GM18505 (cell line): Measurements from ENCODE around the gene ZBP1.
A peak's percentile ranks its signal among the peaks of the same experiment; 100 is the strongest.

Experiments used
- ATAC-seq: cut with Tn5 transposase; IDR thresholded peaks from one replicate; pipeline ENCODE4 v1.9.1; 2021; ENCODE audit not compliant: unreplicated experiment
- POLR2A ChIP-seq: IDR thresholded peaks from 4 replicates; pipeline ENCODE4 v1.6.1; 2011; ENCODE audit warnings: borderline replicate concordance; ENCODE audit not compliant: insufficient read depth, insufficient read length; ENCODE audit errors: extremely low read depth

ZBP1 gene

DNA sequence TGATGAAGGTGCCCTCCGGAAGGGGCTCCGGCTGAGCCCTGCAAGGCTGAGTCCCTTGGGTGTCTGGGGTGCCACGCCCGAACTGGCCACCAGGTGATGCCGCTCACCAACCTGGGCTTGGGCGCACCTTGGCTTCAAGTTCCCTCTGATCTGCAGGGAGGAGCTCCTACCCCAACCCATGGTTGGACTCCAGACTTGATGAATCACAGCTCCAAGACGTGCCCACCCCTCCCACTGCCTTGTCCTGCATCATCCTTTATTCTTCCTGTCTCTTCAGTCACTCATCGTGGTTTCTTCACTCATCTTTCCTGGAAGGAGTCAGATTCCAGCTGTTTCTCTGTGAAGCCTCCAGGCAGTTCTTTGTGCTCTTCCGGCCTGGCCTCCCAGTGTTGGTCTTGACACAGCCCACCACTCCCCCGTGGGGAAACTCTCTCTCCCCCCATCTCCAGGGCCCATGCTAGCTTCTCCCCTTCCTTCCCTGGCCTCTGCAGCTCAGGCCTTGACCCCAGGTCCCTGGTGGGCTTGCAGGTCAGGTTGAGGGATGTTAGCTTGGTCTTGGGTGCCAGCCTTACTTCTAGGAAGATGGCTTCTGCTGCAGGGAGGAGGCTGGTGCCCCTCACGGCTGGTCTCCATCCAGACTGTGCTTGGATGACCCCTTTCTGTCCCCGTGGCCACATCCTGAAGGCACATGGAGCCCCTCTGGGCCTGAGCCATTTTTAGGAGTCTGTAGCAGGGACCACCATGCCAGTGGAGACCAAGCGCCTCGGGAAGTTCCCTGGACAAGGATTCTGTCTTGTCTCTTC, 2.6 kb upstream of the ZBP1 start:
- no peak for TF ChIP-seq POLR2A
- no peak for ATAC-seq

DNA sequence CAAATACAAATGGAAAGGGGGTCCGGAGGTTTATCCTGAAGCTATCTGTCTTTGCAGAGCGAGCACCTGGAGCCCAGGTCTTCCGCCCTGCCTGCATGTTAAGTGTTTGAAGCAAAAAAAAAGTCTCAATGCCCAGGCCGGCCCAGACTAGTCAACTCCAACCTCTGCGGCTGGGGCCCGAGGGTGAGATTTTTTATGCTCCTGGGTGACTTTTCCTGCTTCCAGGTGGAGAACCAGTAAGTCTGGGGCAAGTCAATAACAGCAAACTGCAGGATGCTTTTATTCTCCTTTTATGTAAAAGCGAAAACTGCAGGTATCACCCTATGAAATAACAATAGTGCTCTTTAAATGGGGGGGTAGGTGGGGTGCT, 2.0 kb upstream of the ZBP1 start:
- no peak for ATAC-seq

DNA sequence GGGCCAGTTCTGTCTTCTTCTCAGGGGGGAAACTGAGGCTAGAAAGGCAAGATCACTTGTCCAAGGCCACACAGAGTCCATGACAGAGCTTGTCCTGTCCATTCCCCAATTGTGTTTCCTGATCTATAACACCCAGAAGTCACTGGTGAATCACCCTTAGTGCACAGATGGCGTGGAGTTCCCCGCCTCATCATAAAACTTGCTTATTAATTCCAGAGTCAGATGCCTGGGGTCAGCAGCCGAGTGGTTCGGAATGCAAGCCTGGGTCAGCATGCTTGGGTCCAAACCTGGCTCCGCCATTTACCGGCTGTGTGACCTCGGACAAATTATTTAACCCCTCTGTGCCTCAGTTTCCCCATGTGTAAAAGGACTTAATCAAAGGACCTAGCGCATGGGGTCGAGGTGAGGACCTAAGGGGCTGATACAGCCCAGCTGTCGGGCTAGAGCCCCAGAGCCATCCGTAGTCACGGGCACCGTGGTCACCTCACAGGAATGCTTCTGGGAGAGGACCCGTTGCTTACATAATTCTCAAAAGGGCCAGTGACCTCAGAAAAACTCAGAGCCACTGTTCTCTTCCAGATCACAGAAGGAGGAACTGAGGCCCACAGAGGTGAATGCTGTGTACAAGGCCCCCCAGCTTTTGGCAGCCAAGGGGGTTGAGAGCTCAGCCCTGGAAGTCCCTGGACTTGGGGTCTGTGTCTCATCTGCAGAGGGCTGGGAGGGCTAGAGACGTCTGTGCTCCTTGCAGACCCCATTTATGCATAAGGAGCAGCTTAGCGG, 1.4 kb upstream of the ZBP1 start:
- no peak for ATAC-seq
- TF ChIP-seq POLR2A: no peak

More for the DNA sequence above, 2.0 kb upstream of the ZBP1 start:
- no peak for TF ChIP-seq POLR2A

DNA sequence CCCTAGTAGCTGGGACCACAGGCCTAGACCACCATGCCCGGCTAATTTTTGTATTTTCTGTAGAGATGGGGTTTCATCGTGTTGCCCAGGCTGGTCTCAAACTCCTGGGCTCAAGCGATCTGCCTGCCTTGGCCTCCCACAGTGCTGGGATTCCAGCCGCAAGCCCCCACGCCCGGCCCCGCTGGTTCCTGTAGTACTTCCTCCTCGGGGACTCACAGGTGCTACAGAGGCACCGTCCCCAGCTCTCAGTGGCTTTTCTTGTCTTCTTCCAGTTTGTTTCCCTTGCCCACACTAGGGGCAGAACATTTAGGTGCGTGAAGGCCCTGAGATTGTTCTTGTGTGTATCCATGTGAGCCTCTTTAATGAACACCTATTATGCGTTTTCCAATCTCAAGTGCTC, 773 bp upstream of the ZBP1 start:
- no peak for ATAC-seq

DNA sequence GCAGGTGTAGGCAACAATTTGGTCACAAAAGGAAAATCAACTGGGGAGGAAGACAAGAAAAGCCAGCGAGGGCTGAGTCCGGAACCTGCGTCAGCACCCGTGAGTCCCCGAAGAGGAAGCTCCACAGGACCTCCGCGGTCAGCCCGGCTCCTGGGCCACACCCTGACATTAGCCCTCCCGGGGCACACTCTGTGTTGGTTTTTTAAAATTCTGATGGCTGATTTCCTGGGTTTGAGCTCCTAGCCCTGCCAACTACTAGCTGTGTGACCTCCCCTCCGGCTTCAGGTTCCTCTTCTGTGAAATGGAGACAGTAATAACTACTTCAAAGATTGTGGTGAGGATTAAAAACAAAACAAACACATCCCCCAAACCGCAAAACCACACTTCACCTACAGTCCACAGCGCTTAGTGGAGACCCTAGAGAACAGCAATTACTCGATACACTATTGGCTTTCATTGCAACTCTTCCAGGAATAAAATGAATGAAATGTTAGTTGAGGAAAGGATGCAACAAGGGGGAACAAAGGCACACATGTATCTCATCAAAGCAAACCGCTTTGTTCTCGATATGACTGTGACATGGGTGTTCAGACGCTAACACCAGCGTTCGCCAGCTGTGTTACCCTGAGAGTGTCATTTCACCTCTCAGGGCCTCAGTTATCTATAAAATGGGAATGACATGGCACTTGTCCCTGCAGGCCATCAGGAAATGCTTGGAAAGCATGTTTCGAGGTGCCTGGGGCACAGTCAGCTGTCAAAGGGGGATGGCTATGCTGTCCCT, 985 bp downstream of the ZBP1 start:
- peak; percentile 50 for ATAC-seq

More for the DNA sequence above, 773 bp upstream of the ZBP1 start:
- no peak for TF ChIP-seq POLR2A

DNA sequence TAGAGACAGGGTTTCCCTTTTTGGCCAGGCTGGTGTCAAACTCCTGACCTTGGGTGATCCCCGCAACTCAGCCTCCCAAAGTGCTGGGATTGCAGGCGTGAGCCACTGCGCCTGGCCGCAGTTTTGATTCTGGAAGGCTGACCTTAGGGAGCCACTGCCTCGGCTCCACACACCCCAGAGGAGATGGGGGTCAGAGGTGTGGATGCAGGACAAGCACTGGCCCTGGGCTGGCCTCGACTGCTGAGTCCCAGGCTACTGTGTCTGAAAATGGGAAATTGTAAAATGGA, 1.5 kb downstream of the ZBP1 start:
- ATAC-seq: no peak
- no peak for TF ChIP-seq POLR2A

More for the DNA sequence above, 985 bp downstream of the ZBP1 start:
- TF ChIP-seq POLR2A: peak; percentile 52

DNA sequence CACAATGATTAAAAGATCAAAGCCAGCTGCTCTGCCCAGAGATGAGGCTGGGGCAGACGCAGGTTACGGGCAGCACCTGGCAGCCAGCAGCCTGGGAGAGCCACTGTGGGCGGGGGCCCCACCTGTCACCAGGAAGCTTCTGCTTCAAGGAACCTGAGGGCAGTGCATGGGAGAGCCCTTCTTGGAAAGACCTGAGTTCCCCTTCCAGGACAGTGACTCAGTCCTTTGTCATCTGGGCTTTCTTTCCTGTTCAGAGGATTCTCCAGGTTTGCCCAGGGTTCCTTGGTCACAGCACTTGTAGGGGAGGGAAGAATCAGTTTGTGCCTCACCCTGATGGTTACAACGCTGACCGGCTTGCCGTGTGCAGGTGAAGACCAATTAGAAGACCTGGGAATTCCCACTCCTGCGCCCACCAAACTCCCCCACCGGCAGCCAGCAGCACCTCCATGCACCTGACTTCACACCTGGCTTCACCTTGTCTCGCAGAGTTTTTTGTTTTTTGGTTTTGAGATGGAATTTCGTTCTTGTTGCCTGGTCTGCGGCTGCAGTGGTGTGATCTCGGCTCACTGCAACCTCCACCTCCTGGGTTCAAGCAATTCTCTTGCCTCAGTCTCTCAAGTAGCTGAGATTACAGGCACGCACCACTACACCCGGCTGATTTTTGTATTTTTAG, 2.0 kb downstream of the ZBP1 start:
- no peak for TF ChIP-seq POLR2A
- no peak for ATAC-seq

DNA sequence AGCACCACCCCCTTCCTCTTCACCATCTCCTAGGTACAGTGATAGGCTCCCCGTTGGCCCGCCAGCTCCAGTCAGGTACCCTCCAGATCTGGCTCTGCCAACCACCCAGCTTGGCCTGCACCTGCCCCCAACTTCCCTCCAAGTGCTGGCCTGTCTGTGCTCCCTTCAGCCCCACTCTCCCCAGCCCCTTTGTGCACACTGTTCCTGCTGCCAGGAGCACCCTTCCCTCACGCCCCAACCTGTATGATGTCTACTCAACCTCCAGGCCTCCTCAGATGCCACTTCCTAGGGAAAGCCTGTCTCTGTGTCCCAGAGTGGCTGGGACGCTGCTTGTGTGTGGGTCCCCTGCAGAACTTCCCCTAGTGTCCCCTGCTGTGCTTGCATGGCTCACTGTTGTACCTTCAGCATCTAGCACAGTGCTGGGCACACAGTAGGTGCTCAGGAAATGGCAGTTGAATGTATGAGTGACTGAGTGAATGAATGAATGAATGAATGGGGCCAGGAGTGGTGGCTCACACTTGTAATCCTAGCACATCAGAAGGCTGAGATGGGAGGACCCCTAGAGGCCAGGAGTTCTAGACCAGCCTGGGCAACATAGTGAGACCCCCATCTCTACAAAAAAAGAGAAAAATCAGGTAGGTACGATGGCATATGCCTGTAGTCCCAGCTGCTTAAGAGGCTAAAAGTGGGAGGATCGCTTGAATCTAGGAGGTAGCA, 3.0 kb downstream of the ZBP1 start:
- TF ChIP-seq POLR2A: no peak
- no peak for ATAC-seq

DNA sequence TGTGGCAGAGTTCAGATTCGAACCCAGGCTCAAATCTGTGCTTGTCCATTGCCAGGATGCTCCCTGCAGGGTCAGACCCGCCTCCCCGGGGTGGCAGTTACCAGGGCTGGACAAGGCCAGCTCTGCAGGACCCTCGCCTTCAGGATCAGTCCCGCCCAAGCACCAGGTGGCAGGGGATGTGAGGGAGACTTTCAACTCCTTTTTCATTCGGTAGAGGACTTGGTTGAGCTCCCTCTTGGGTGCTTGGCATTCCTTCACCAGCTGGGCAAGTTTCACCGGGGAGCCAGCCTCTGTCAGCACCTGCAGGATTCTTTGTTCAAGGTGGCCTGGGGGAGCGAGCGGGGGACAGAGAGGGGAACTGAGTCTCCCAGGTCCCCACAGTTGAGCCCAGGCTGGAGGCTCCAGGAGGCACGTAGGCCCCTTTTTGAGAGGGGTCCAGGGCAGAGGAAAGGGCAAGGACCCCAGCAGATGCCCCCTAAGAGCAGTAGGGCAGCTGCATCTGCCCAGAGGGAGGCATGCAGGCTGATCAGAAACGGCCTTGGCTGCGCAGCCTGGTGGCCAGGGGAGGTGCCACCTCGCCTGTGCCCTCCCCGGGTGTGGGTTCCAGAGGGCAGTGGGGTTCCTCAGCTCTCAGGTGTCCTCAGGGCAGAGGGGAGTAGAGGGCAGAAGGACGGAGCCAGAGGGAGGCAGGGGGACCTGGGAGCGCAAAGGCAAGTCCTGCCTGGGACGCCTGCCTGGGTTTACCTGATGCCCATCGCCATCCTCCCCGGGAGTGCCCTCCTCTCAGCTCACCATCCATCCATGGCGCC, 3.9 kb downstream of the ZBP1 start:
- no peak for ATAC-seq
- TF ChIP-seq POLR2A: no peak

DNA sequence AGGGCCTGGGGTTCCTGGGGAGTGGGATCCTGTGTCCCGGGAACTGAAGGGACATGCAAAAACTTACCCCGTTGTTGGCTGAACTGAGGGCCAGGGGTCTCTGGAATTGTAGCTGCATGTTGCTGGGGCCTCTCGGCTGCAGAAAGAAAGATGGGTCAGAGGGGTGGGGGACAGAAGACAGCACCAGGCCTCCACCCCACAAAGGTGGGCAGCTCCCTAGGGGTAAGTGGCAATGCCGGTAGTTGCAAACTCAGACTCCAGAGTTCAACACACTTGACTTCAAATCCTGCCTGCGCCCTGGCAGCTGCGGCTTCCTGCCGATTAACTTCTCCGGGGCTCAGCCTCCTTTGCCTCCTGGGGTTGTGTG, 4.8 kb downstream of the ZBP1 start:
- TF ChIP-seq POLR2A: no peak
- no peak for ATAC-seq

DNA sequence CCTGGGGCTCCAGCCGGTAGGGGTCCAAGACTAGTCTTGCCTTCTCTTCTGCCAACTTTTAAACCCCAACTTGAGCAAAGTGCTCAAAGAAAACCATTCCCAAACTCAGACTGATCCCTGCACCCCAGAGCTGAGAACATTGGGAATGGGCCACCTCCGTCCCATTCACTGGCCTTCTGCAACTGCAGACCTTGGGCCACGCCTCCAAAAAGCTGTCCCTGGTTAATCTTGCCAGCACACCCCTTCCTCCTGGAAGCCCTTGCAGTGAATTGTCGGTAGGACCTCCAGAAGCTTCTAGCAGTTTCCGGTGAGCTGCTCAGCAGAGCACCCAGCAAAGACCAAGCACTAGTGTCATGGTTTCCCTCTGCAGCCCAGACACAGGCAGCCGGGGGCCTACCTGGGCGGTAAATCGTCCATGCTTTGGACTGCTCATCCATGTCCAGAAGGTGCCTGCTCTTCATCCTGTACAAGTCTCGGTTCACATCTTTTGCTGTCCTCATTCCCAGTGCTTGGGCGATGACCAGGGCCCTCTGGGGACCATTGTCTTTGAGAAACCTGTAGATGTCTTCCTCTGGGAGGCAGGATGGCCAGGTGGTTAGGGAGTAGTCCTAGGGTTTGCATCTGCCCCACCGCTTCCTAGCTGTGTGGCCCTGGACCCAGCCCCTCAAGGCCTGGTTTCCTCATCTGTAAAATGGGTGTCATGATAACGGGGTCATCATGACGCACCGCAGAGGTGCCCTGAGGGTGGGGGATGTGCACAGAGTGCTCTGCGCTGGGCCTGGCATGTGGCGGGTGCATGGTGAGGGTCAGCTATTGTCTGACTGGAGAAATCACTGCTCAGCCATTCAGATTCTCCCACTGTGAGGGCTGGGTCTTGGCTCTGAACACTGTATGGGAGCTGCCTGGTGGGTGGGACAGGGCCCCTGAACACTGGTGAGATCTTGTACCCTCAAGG, 5.5 kb downstream of the ZBP1 start:
- TF ChIP-seq POLR2A: no peak
- no peak for ATAC-seq
